ENCODE data around the gene HDAC5.

Gene HDAC5

GRCh38 chr17:44084131-44084538, 39.3 kb downstream of the HDAC5 start:
- no peak for DNase-seq (ENCODE audit: low read depth in 2 of 2)
- TF ChIP-seq CTCF (IDR thresholded peaks at IDR 0.05; ENCODE audit: low read depth, low read length) = peak; percentile 31
- no peak overlapping the region for H3K4me3 ChIP-seq (replicated peaks in 1 of 2; ENCODE audit: low read depth in 2 of 2, low read length in 2 of 2)

GRCh38 chr17:44083250-44083849, 40.1 kb downstream of the HDAC5 start:
- no peak for DNase-seq (ENCODE audit: low read depth in 2 of 2)
- H3K4me3 ChIP-seq (replicated peaks in 1 of 2; ENCODE audit: low read depth in 2 of 2, low read length in 2 of 2) = no peak overlapping the region

GRCh38 chr17:44082256-44082927, 41.0 kb downstream of the HDAC5 start:
- H3K4me3 ChIP-seq (replicated peaks in 1 of 2; ENCODE audit: low read depth in 2 of 2, low read length in 2 of 2) = no peak overlapping the region
- no peak for DNase-seq (ENCODE audit: low read depth in 2 of 2)
- TF ChIP-seq CTCF (IDR thresholded peaks at IDR 0.05; ENCODE audit: low read depth, low read length) = no peak

More at GRCh38 chr17:44083250-44083849, 40.1 kb downstream of the HDAC5 start:
- TF ChIP-seq CTCF (IDR thresholded peaks at IDR 0.05; ENCODE audit: low read depth, low read length) = peak; percentile 31

- H3K4me3 ChIP-seq (replicated peaks in 1 of 2; ENCODE audit: low read depth in 2 of 2, low read length in 2 of 2) = no peak overlapping the region
- TF ChIP-seq CTCF (IDR thresholded peaks at IDR 0.05; ENCODE audit: low read depth, low read length) = no peak
- DNase-seq (ENCODE audit: low read depth in 2 of 2) = peak in 1 of 2 donors; percentile 44
Observed at GRCh38 chr17:44081681-44082080, 41.8 kb downstream of the HDAC5 start.

GRCh38 chr17:44079877-44080821, 43.3 kb downstream of the HDAC5 start:
- TF ChIP-seq CTCF (IDR thresholded peaks at IDR 0.05; ENCODE audit: low read depth, low read length) = no peak
- H3K4me3 ChIP-seq (replicated peaks in 1 of 2; ENCODE audit: low read depth in 2 of 2, low read length in 2 of 2) = no peak overlapping the region
- DNase-seq (ENCODE audit: low read depth in 2 of 2) = no peak

- H3K4me3 ChIP-seq (replicated peaks in 1 of 2; ENCODE audit: low read depth in 2 of 2, low read length in 2 of 2) = no peak overlapping the region
- TF ChIP-seq CTCF (IDR thresholded peaks at IDR 0.05; ENCODE audit: low read depth, low read length) = no peak
Observed at GRCh38 chr17:44078412-44078811, 45.0 kb downstream of the HDAC5 start.

More at GRCh38 chr17:44078412-44078811, 45.0 kb downstream of the HDAC5 start:
- no peak for DNase-seq (ENCODE audit: low read depth in 2 of 2)

All from cardiac fibroblast (primary cell).